Smooth muscle cell (in vitro differentiated cells): Measurements from ENCODE around the gene NEK6. TPM values are rescaled to one million over a fixed set of nuclear protein-coding genes. Genes with fewer than 3 reads are reported as not detected.

Source experiments
- DNase-seq: peaks from one replicate; lab custom pipeline; 2025; ENCODE audit not compliant: unreplicated experiment; lab: John Stamatoyannopoulos, UW
- H2AFZ ChIP-seq: fragments of 200-600 bp; sonication (generic); 2 replicates; pipeline ENCODE4 v1.6.0; 2016; ENCODE audit warnings: antibody characterized with exemption, low read depth, mild to moderate bottlenecking
- H3F3A ChIP-seq: fragments of 200-600 bp; sonication (generic); 2 replicates; pipeline ENCODE4 v1.6.0; 2017; ENCODE audit warnings: antibody characterized with exemption, low read depth
- H3K27ac ChIP-seq: fragments of 200-600 bp; sonication (generic); 2 replicates; pipeline ENCODE4 v1.5.1; 2016; ENCODE audit warnings: low read depth, mild to moderate bottlenecking
- H3K27me3 ChIP-seq: fragments of 200-600 bp; sonication (generic); 2 replicates; pipeline ENCODE4 v1.6.1; 2016; ENCODE audit warnings: low read depth, mild to moderate bottlenecking
- H3K36me3 ChIP-seq: fragments of 200-600 bp; sonication (generic); 2 replicates; pipeline ENCODE4 v1.5.1; 2016; ENCODE audit warnings: low read depth
- H3K4me1 ChIP-seq: fragments of 200-600 bp; sonication (generic); 2 replicates; pipeline ENCODE4 v1.5.1; 2016; ENCODE audit warnings: low read depth
- H3K4me2 ChIP-seq: fragments of 200-600 bp; sonication (generic); 2 replicates; pipeline ENCODE4 v1.6.0; 2016; ENCODE audit warnings: mild to moderate bottlenecking
- H3K4me3 ChIP-seq: fragments of 200-600 bp; sonication (generic); 2 replicates; pipeline ENCODE4 v1.5.1; 2016; ENCODE audit warnings: mild to moderate bottlenecking
- H3K79me2 ChIP-seq: fragments of 200-600 bp; sonication (generic); 2 replicates; pipeline ENCODE4 v1.6.0; 2016; ENCODE audit warnings: low read depth, mild to moderate bottlenecking
- H3K9ac ChIP-seq: fragments of 200-600 bp; sonication (generic); 2 replicates; pipeline ENCODE4 v1.6.0; 2016; ENCODE audit warnings: low read depth
- H3K9me3 ChIP-seq: fragments of 200-600 bp; sonication (generic); replicated peaks from 2 replicates; pipeline ENCODE4 v1.5.1; 2016; ENCODE audit warnings: low read depth
- H4K20me1 ChIP-seq: fragments of 200-600 bp; sonication (generic); 2 replicates; pipeline ENCODE4 v1.6.0; 2016; ENCODE audit warnings: low read depth
- WGBS: methylation state at CpG from one replicate; pipeline ENCODE4 v1.1.7; 2016; ENCODE audit warnings: low lambda C conversion rate; 5-methylcytosine and 5-hydroxymethylcytosine counted together
- polyA plus RNA-seq: library from polyadenylated mRNA; unstranded; fragments of >200 nt; fragmentation: Nextera tagmentation; extraction: Ambion mirVana; gene quantifications from 2 replicates; pipeline ENCODE4 v1.2.1, GENCODE V29; 2016
- total RNA-seq: library from RNA; depleted of rRNA; stranded (reverse); fragments of >200 nt; gene quantifications from 2 replicates; pipeline ENCODE4 v1.2.3, GENCODE V29; 2014
- TF ChIP-seq, protein P1 (sequence below): fragments of 200-600 bp; sonication (generic); IDR thresholded peaks from 2 replicates; pipeline ENCODE4 v1.5.1; 2017; ENCODE audit warnings: borderline replicate concordance, mild to moderate bottlenecking, antibody characterized with exemption; ENCODE audit not compliant: insufficient read depth, poor library complexity, severe bottlenecking

NEK6 gene
- total and polyA plus RNA-seq, 2 experiments from 2014 or later, result 45.9 to 108 TPM

DNA sequence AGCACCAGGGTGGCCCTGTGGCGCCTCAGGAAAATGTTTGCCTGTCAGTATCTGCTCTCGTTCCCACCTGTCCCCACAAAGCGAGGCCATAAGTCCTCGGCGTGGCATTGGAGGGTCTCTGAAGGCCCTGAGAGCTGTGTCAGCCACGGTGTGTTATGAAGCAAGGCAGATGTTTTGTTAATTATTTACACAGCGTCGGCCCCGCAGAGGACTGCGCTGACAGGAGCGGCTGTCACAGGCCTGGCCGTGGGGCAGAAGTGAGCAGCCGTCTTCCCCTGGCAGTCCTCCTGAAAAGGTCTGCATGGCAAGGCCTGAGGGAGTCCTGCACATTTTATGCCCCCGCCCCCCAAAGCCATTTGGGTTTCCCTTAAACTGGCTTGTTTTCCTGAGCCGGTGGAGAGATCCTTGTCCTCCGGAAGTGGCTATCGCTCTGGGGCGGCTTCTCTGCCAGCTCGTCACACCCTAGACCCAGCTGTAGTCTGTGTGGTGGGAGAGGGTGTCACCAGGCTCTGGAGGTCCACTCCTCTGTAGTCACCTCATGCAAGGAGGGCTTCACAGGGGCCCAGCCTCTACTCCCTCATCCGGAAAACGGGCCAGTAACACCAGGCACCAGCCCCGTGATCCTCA lies 6.2 kb downstream of the NEK6 start:
- Histone ChIP-seq H4K20me1 (peaks cover 78% of the 10 kb centered on the region), H3K36me3 (no peaks in the 10 kb centered on the region), H3K4me3 (no peak overlapping the region), H3K79me2 (peaks cover 84% of the 10 kb centered on the region), H3K9ac (no peak overlapping the region), H3K4me2 (peak overlapping the region; percentile 80), H3K27me3 (no peaks in the 10 kb centered on the region), H3K4me1 (peaks cover 58% of the 10 kb centered on the region), H2AFZ (no peak overlapping the region), H3K27ac (peak overlapping the region; percentile 97), H3K9me3 (no peaks in the 10 kb centered on the region), H3F3A (peaks cover 27% of the 10 kb centered on the region)
- DNase-seq, result no peak
- TF ChIP-seq, protein P1, sequence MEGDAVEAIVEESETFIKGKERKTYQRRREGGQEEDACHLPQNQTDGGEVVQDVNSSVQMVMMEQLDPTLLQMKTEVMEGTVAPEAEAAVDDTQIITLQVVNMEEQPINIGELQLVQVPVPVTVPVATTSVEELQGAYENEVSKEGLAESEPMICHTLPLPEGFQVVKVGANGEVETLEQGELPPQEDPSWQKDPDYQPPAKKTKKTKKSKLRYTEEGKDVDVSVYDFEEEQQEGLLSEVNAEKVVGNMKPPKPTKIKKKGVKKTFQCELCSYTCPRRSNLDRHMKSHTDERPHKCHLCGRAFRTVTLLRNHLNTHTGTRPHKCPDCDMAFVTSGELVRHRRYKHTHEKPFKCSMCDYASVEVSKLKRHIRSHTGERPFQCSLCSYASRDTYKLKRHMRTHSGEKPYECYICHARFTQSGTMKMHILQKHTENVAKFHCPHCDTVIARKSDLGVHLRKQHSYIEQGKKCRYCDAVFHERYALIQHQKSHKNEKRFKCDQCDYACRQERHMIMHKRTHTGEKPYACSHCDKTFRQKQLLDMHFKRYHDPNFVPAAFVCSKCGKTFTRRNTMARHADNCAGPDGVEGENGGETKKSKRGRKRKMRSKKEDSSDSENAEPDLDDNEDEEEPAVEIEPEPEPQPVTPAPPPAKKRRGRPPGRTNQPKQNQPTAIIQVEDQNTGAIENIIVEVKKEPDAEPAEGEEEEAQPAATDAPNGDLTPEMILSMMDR, result no peak
- 74% methylated on average over 22 of the region's 22 CpGs for WGBS

DNA sequence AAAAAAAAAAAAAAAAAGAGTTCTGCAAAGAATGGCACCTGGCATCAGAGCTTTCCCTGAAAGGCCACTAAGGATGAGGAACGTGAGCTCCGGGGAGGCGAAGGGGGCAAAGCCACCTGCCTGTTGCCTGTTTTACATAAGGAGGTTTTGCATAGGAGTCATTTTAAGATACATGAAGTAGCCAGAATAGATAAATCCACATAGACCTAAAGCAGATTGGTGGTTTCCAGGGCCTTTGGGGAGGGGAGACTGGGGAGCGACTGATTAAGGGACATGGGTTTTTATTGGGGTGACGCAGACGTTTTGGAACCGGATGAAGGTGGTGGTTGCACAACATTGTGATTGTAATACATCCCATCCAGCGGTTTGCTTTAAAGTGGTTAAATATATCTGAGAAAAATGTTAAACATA lies 7.1 kb downstream of the NEK6 start:
- Histone ChIP-seq H2AFZ (no peak overlapping the region), H3K4me2 (no peak overlapping the region), H3K9ac (no peak overlapping the region), H3K27me3 (no peaks in the 10 kb centered on the region), H3K36me3 (no peaks in the 10 kb centered on the region), H3K4me3 (no peak overlapping the region), H4K20me1 (peaks cover 88% of the 10 kb centered on the region), H3K9me3 (no peaks in the 10 kb centered on the region), H3K4me1 (peaks cover 50% of the 10 kb centered on the region), H3K79me2 (peaks cover 93% of the 10 kb centered on the region), H3K27ac (peak overlapping the region; percentile 97), H3F3A (peaks cover 25% of the 10 kb centered on the region)
- WGBS, result 72% methylated on average over 8 of the region's 8 CpGs
- DNase-seq, result no peak
- TF ChIP-seq, protein P1, result no peak

DNA sequence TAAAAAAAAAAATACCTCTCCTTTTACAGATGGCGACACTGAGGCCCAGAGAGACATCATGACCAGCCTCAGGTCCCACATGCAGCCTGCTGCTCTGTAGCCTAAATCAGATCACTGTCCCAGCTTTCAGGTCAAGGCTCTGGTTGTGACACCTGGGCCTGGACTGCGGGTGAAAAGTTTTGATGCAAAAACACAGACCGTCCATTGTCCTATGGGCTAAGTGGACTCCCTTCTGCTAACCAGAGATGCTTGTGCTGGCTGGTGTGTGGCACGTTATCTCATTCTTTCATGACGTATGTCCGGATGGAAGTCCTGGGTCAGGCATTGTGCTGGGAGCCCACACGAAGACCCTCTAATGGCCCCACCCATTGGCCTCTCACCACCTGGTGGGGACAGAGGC lies 7.8 kb downstream of the NEK6 start:
- Histone ChIP-seq H3F3A (peaks cover 18% of the 10 kb centered on the region), H3K36me3 (no peaks in the 10 kb centered on the region), H2AFZ (no peak overlapping the region), H4K20me1 (peaks cover 95% of the 10 kb centered on the region), H3K27ac (peak overlapping the region; percentile 41), H3K4me2 (no peak overlapping the region), H3K27me3 (no peaks in the 10 kb centered on the region), H3K9me3 (no peaks in the 10 kb centered on the region), H3K4me3 (no peak overlapping the region), H3K4me1 (peaks cover 44% of the 10 kb centered on the region), H3K79me2 (peaks cover 96% of the 10 kb centered on the region), H3K9ac (no peak overlapping the region)
- no peak for DNase-seq
- 92% methylated on average over 7 of the region's 7 CpGs for WGBS
- TF ChIP-seq, protein P1, result no peak
